Loucy (cell line): Measurements from ENCODE around the gene RIPOR2.

Source experiments
- CTCF ChIP-seq: fragments of 200-600 bp; sonication (generic); conservative IDR thresholded peaks from 2 replicates; pipeline ENCODE4 v1.5.1; 2014; ENCODE audit warnings: mild to moderate bottlenecking, antibody characterized with exemption, low read length
- EZH2phosphoT487 ChIP-seq: fragments of 200-600 bp; IDR thresholded peaks from 2 replicates; pipeline ENCODE4 v1.6.1; 2018; ENCODE audit warnings: antibody characterized with exemption, mild to moderate bottlenecking, moderate library complexity, borderline replicate concordance

- TF ChIP-seq CTCF (no peak), EZH2phosphoT487 (no peak)
Measured at GRCh38 chr6:24899997-24900325, 35.8 kb downstream of the RIPOR2 start.
